SK-N-SH (cell line): ENCODE results near the gene GRK5. TPM values are rescaled to one million over a fixed set of nuclear protein-coding genes. Genes with fewer than 3 reads are reported as not detected.

Source experiments
- CTCF ChIA-PET: fragments of 300-600, 350-600 bp; formaldehyde crosslinking; extraction: SDS; loops from one replicate; lab custom pipeline; 2021; lab: Yijun Ruan, JAX
- POLR2A ChIA-PET: fragments of 350-600 bp; sonication (Branson Sonifier 250); formaldehyde crosslinking; extraction: SDS; loops from one replicate; lab custom pipeline; 2020; ENCODE audit warnings: antibody characterized with exemption, inconsistent platforms; lab: Yijun Ruan, JAX
- DNase-seq: peaks from one replicate; pipeline ENCODE4 v3.0.0; 2012
- H2AFZ ChIP-seq: fragments of 200-600 bp; sonication (generic); 2 replicates; pipeline ENCODE4 v1.8.1; 2016; ENCODE audit warnings: antibody characterized with exemption, mild to moderate bottlenecking, low read depth
- H3F3A ChIP-seq: fragments of 200-600 bp; sonication (generic); replicated peaks from 2 replicates; pipeline ENCODE3; 2016; ENCODE audit warnings: antibody characterized with exemption, mild to moderate bottlenecking; ENCODE audit not compliant: insufficient read depth
- H3K27ac ChIP-seq, 2 experiments: fragments of 200-500 bp in 1 of 2; fragments of 200-600 bp in 1 of 2; sonication (Bioruptor generic) in 1 of 2; sonication (generic), shearing (Covaris generic) in 1 of 2; 2 replicates each; pipeline versions ENCODE4 v1.5.1 to v1.6.1; 2014 to 2016; ENCODE audit warnings: low read depth in 2 of 2, inconsistent platforms in 1 of 2, low read length in 1 of 2, mild to moderate bottlenecking in 1 of 2, mixed read lengths in 1 of 2
- H3K27me3 ChIP-seq: fragments of 200-600 bp; sonication (generic), shearing (Covaris generic); 2 replicates; pipeline ENCODE4 v1.6.1; 2016; ENCODE audit warnings: mixed run types; ENCODE audit not compliant: insufficient read depth
- H3K36me3 ChIP-seq, 2 experiments: fragments of 200-500 bp in 1 of 2; fragments of 200-600 bp in 1 of 2; sonication (Bioruptor generic) in 1 of 2; sonication (generic) in 1 of 2; replicated peaks in 1 of 2; 2 replicates each; pipeline versions ENCODE3 to v1.5.1; 2014 to 2016; ENCODE audit warnings: low read length in 1 of 2, mild to moderate bottlenecking in 1 of 2; ENCODE audit not compliant: insufficient read depth in 2 of 2, control insufficient read depth in 1 of 2
- H3K4me1 ChIP-seq, 2 experiments: fragments of 200-500 bp in 1 of 2; fragments of 200-600 bp in 1 of 2; sonication (Bioruptor generic) in 1 of 2; sonication (generic), shearing (Covaris generic) in 1 of 2; 2 replicates each; pipeline versions ENCODE4 v1.5.1 to v1.6.1; 2014 to 2016; ENCODE audit warnings: low read depth in 1 of 2, low read length in 1 of 2, mixed run types in 1 of 2; ENCODE audit not compliant: insufficient read depth in 2 of 2, control insufficient read depth in 1 of 2
- H3K4me2 ChIP-seq: fragments of 200-600 bp; sonication (generic), shearing (Covaris generic); 2 replicates; pipeline ENCODE4 v1.6.1; 2017; ENCODE audit warnings: mixed run types
- H3K4me3 ChIP-seq, 2 experiments: fragments of 200-500 bp in 1 of 2; fragments of 200-600 bp in 1 of 2; sonication (Bioruptor generic) in 1 of 2; sonication (generic), shearing (Covaris generic) in 1 of 2; 2 replicates each; pipeline versions ENCODE4 v1.5.1 to v1.8.1; 2014 to 2016; ENCODE audit warnings: low read depth in 2 of 2, inconsistent platforms in 1 of 2, low read length in 1 of 2, mild to moderate bottlenecking in 1 of 2, mixed read lengths in 1 of 2, moderate library complexity in 1 of 2
- H3K79me2 ChIP-seq: fragments of 200-600 bp; sonication (generic); 2 replicates; pipeline ENCODE4 v1.8.1; 2017; ENCODE audit warnings: mild to moderate bottlenecking; ENCODE audit not compliant: insufficient read depth
- H3K9ac ChIP-seq: fragments of 200-600 bp; sonication (generic); 2 replicates; pipeline ENCODE4 v1.6.1; 2017; ENCODE audit warnings: mixed run types
- H3K9me2 ChIP-seq: fragments of 200-600 bp; sonication (generic); 2 replicates; pipeline ENCODE4 v1.6.1; 2017; ENCODE audit warnings: mixed run types
- H3K9me3 ChIP-seq: fragments of 200-600 bp; sonication (generic); 2 replicates; pipeline ENCODE4 v1.6.1; 2017; ENCODE audit warnings: mixed run types, mild to moderate bottlenecking, moderate library complexity
- H4K20me1 ChIP-seq: fragments of 200-600 bp; sonication (generic); 2 replicates; pipeline ENCODE4 v1.6.1; 2017; ENCODE audit warnings: mild to moderate bottlenecking, mixed run types; ENCODE audit not compliant: insufficient read depth
- CHD2 ChIP-seq: fragments of 150-350 bp; IDR thresholded peaks from 2 replicates; pipeline ENCODE4 v1.6.1; 2018; ENCODE audit warnings: low read length; ENCODE audit not compliant: partially characterized antibody
- CTCF ChIP-seq: fragments of 200-600 bp; sonication (generic); IDR thresholded peaks from 2 replicates; pipeline ENCODE4 v1.6.1; 2017; ENCODE audit warnings: antibody characterized with exemption, mild to moderate bottlenecking, moderate library complexity
- EP300 ChIP-seq, 2 experiments: IDR thresholded peaks; 2 replicates each; pipeline versions ENCODE4 v1.4.0 to v1.6.1; 2012; ENCODE audit warnings: borderline replicate concordance in 1 of 2, low read depth in 1 of 2, low read length in 1 of 2
- FOSL2 ChIP-seq: IDR thresholded peaks from 2 replicates; pipeline ENCODE4 v1.4.0; 2012; ENCODE audit warnings: low read depth, mild to moderate bottlenecking, moderate library complexity, borderline replicate concordance
- FOXJ3 ChIP-seq: sonication (generic); formaldehyde crosslinking; IDR thresholded peaks from 2 replicates; pipeline ENCODE4 v1.5.1; 2020; ENCODE audit warnings: mild to moderate bottlenecking, missing genetic modification reagents
- FOXM1 ChIP-seq: IDR thresholded peaks from 2 replicates; pipeline ENCODE4 v1.4.0; 2012; ENCODE audit warnings: low read depth, mild to moderate bottlenecking
- GATA2 ChIP-seq: sonication (generic); formaldehyde crosslinking; IDR thresholded peaks from 2 replicates; pipeline ENCODE4 v1.5.0; 2020; ENCODE audit warnings: mild to moderate bottlenecking, missing genetic modification reagents
- IRF3 ChIP-seq: fragments of 150-350 bp; IDR thresholded peaks from 2 replicates; pipeline ENCODE4 v1.6.1; 2016; ENCODE audit warnings: mild to moderate bottlenecking, low read depth, low read length
- MAX ChIP-seq: IDR thresholded peaks from 2 replicates; pipeline ENCODE4 v1.4.0; 2012; ENCODE audit warnings: low read depth
- NFIC ChIP-seq: IDR thresholded peaks from 2 replicates; pipeline ENCODE4 v1.4.0; 2012; ENCODE audit warnings: borderline replicate concordance
- NRF1 ChIP-seq: IDR thresholded peaks from 2 replicates; pipeline ENCODE4 v1.6.1; 2012; ENCODE audit warnings: low read depth, mild to moderate bottlenecking, low read length
- RAD21 ChIP-seq: IDR thresholded peaks from 2 replicates; pipeline ENCODE4 v1.6.1; 2012; ENCODE audit warnings: mild to moderate bottlenecking, low read length
- SMC3 ChIP-seq: IDR thresholded peaks from 2 replicates; pipeline ENCODE4 v1.6.1; 2012; ENCODE audit warnings: low read depth, low read length, improper control_type of control experiment
- TAF1 ChIP-seq: IDR thresholded peaks from 2 replicates; pipeline ENCODE4 v1.6.1; 2012; ENCODE audit warnings: low read depth, mild to moderate bottlenecking, low read length, moderate library complexity, borderline replicate concordance
- TCF12 ChIP-seq: IDR thresholded peaks from 2 replicates; pipeline ENCODE4 v1.4.0; 2012
- TEAD4 ChIP-seq: IDR thresholded peaks from 2 replicates; pipeline ENCODE4 v1.4.0; 2012; ENCODE audit warnings: mild to moderate bottlenecking, borderline replicate concordance; ENCODE audit not compliant: insufficient read depth
- USF2 ChIP-seq: fragments of 150-350 bp; IDR thresholded peaks from 2 replicates; pipeline ENCODE4 v1.6.1; 2017; ENCODE audit warnings: antibody characterized with exemption, low read length, low read depth, borderline replicate concordance
- ZBTB33 ChIP-seq: IDR thresholded peaks from 2 replicates; pipeline ENCODE4 v1.4.0; 2012; ENCODE audit warnings: low read depth, borderline replicate concordance
- WGBS: methylation state at CpG from one replicate; pipeline ENCODE4 v1.1.6; 2017; ENCODE audit warnings: low lambda C conversion rate; 5-methylcytosine and 5-hydroxymethylcytosine counted together
- polyA plus RNA-seq, 3 experiments: library from polyadenylated mRNA; depleted of rRNA; stranded (reverse); fragments of >200 nt; gene quantifications; 2 replicates each; pipeline ENCODE4 v1.2.3, GENCODE V29; 2012

The GRK5 gene
- polyA plus RNA-seq, 1 of the 3 experiments (the other 2 are of a cell fraction) = 12.1 TPM

GRCh38 chr10:119450606-119451299 is 243.4 kb downstream of the GRK5 start:
- no peak overlapping the region for H3K4me3 ChIP-seq
- no peak for DNase-seq
- POLR2A ChIA-PET = no interaction called here
- H3K9me2 ChIP-seq = no peaks in the 10 kb centered on the region
- no peaks in the 10 kb centered on the region for H4K20me1 ChIP-seq
- H3K4me1 ChIP-seq = peaks cover 0 to 10% of the 10 kb centered on the region in 2 experiments; a peak in 1 of 4 replicates
- WGBS = 63% methylated on average over 11 of the region's 16 CpGs
- CTCF ChIA-PET = interaction anchor here (0.8 to 19.8 kb wide), 3 partner anchors 30 to 246 kb away, joined by 3 to 505 read pairs (median 3); partner anchors contain the start of gene GRK5
- H3K36me3 ChIP-seq = peaks cover 0 to 9% of the 10 kb centered on the region in 2 experiments
- no peaks in the 10 kb centered on the region for H3K27me3 ChIP-seq
- H3K79me2 ChIP-seq = no peaks in the 10 kb centered on the region
- no peak overlapping the region for H3K27ac ChIP-seq
- H3K9ac ChIP-seq = no peak overlapping the region
- no peak overlapping the region for H2AFZ ChIP-seq
- H3K4me2 ChIP-seq = peak overlapping the region; percentile 41; the same call in 1 of the 2 replicates
- no peaks in the 10 kb centered on the region for H3K9me3 ChIP-seq
- TF ChIP-seq FOSL2 (peak; percentile 13; the same call in 1 of the 2 replicates), MAX (no peak), TAF1 (no peak), NRF1 (no peak)
- H3F3A ChIP-seq = no peaks in the 10 kb centered on the region

- POLR2A ChIA-PET = no interaction called here
- H3K27ac ChIP-seq = no peak overlapping the region
- CTCF ChIA-PET = interaction anchor here (0.8 to 19.8 kb wide), 2 partner anchors 34 to 247 kb away, joined by 3 to 505 read pairs; partner anchors contain the start of gene GRK5
Observed at GRCh38 chr10:119451300-119451896, 244.0 kb downstream of the GRK5 start.

More at GRCh38 chr10:119451300-119451896, 244.0 kb downstream of the GRK5 start:
- no peaks in the 10 kb centered on the region for H3K27me3 ChIP-seq
- no peaks in the 10 kb centered on the region for H3K79me2 ChIP-seq
- no peak overlapping the region for H3K4me3 ChIP-seq
- H3K9ac ChIP-seq = no peak overlapping the region
- 97% methylated on average over 12 of the region's 16 CpGs for WGBS
- H3F3A ChIP-seq = no peaks in the 10 kb centered on the region
- H3K36me3 ChIP-seq = peaks cover 0 to 9% of the 10 kb centered on the region in 2 experiments
- no peak overlapping the region; the same call in 1 of the 2 replicates for H3K4me2 ChIP-seq
- H4K20me1 ChIP-seq = no peaks in the 10 kb centered on the region
- H2AFZ ChIP-seq = no peak overlapping the region
- TF ChIP-seq FOXJ3 = no peak
- no peak for TF ChIP-seq NFIC
- no peak for TF ChIP-seq CHD2
- no peak for TF ChIP-seq SMC3
- TF ChIP-seq ZBTB33 = no peak
- TF ChIP-seq RAD21 = no peak
- no peak for TF ChIP-seq EP300 (IDR thresholded peaks at IDR 0.05; ENCODE audit: borderline replicate concordance in 1 of 2, low read depth in 1 of 2, low read length in 1 of 2)
- no peak for TF ChIP-seq FOXM1
- no peak for TF ChIP-seq IRF3
- no peak for TF ChIP-seq TEAD4
- no peak for TF ChIP-seq USF2
- no peak for TF ChIP-seq TCF12
- TF ChIP-seq MAX = no peak
- TF ChIP-seq GATA2 (CRISPR knock-in tag) = no peak
- no peak for TF ChIP-seq CTCF
- TF ChIP-seq, all 33 proteins: peak for 0
- H3K9me2 ChIP-seq = no peaks in the 10 kb centered on the region
- H3K4me1 ChIP-seq = peaks cover 0 to 10% of the 10 kb centered on the region in 2 experiments; a peak in 1 of 4 replicates
- no peaks in the 10 kb centered on the region for H3K9me3 ChIP-seq
- DNase-seq = no peak
